Activated T-helper 9 cell treated with anti-CD3 and anti-CD28 coated beads, Interleukin-2, amount 50 U/mL, for 16 hours (primary cell): ENCODE results near the gene SOX13.

Experiments used
- DNase-seq: peaks from one replicate; pipeline ENCODE4 v3.0.0-alpha.2; 2020; ENCODE audit warnings: low read depth

Gene SOX13

GRCh38 chr1:204132718-204133117 lies 59.8 kb downstream of the SOX13 start:
- no peak for DNase-seq

- DNase-seq: no peak
Observed at GRCh38 chr1:204134103-204134502, 61.2 kb downstream of the SOX13 start.

- DNase-seq: no peak
Observed at GRCh38 chr1:204136814-204137213, 63.9 kb downstream of the SOX13 start.

- no peak for DNase-seq
Observed at GRCh38 chr1:204139088-204139487, 66.2 kb downstream of the SOX13 start.

GRCh38 chr1:204139952-204140351 lies 67.0 kb downstream of the SOX13 start:
- DNase-seq: no peak

- DNase-seq: no peak
Observed at GRCh38 chr1:204141131-204141530, 68.2 kb downstream of the SOX13 start.

- no peak for DNase-seq
Observed at GRCh38 chr1:204142032-204142974, 69.4 kb downstream of the SOX13 start.

GRCh38 chr1:204143276-204144041 lies 70.5 kb downstream of the SOX13 start:
- DNase-seq: no peak

GRCh38 chr1:204145033-204145504 lies 72.2 kb downstream of the SOX13 start:
- no peak for DNase-seq

GRCh38 chr1:204146309-204146708 lies 73.4 kb downstream of the SOX13 start:
- no peak for DNase-seq

GRCh38 chr1:204146965-204147364 lies 74.0 kb downstream of the SOX13 start:
- DNase-seq: no peak

GRCh38 chr1:204147406-204148383 lies 74.8 kb downstream of the SOX13 start:
- no peak for DNase-seq

- DNase-seq: no peak
Observed at GRCh38 chr1:204149107-204149506, 76.2 kb downstream of the SOX13 start.

- no peak for DNase-seq
Observed at GRCh38 chr1:204149635-204150565, 77.0 kb downstream of the SOX13 start.

GRCh38 chr1:204150702-204151551 lies 78.0 kb downstream of the SOX13 start:
- DNase-seq: no peak

GRCh38 chr1:204151552-204152309 lies 78.8 kb downstream of the SOX13 start, which contains the start of gene ETNK2:
Gene ETNK2, minus strand, starts transcription at chr1:204152044. Its CDS starts 192 bp downstream, at chr1:204151852.
- peak; percentile 42 for DNase-seq

- DNase-seq: no peak
Observed at GRCh38 chr1:204152310-204153044, 79.6 kb downstream of the SOX13 start.

- no peak for DNase-seq
Observed at GRCh38 chr1:204153667-204154066, 80.8 kb downstream of the SOX13 start.
